ENCODE measurements around the gene SFXN5.

The SFXN5 gene

DNA sequence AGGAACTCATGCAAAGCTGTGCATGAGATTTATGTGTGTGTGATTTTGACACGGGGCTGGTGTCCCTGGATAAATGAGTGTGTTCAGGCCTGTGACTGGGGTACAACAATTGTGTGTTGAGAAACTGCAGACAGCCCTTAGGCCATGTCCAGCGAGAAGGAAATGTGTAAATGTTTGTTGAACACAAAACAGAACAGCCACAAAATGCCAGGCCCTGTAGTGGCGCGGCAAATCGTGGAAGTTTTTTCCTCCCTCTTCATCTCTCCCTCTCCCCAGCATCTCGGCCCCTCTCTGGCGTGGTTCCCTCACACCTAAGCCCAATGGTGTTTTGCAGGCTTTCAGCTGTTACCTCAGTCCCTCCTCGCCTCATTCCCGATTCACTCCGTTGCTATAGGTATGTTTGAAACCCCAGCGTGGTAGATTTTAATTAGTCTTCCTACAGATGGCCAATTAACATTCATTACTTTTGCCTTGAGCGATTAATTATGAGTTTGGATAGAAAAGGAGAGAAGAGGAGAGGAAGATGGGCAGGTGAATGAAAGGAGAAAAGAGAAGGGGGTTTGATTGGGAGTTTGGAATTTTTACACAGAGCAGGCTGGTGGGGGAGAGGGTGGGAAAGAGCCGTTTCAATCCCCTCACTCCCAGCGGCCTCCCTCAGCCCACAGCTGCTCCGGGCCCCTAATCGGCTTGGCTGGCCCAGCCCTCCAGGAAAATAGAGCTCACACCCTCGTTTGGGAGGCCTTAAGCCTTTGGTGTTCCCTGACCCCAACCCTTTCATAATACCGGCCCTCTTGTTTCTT lies 173.5 kb downstream of the SFXN5 start:
- no peak for DNase-seq (ENCODE audit: low spot score)

DNA sequence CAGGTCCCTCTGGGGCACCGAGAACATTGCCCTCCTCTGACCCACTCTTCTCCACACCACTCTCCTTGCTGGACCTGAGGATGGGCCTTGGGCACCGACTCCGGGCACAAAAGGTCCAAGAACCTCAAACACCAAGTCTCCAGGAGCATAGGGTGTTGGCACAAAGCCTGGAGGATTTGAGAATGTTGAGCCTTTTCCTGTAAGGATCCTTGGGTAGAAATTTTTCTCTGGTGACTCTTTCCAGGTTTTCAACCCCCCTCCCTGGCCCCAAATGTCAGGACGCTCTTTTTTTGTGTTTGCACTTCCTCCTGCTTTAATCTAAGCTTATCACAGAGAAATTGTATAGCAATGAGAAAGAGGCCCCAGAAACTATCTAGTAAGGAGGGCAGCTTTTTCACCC lies 175.1 kb downstream of the SFXN5 start:
- DNase-seq (ENCODE audit: low spot score) = no peak

DNA sequence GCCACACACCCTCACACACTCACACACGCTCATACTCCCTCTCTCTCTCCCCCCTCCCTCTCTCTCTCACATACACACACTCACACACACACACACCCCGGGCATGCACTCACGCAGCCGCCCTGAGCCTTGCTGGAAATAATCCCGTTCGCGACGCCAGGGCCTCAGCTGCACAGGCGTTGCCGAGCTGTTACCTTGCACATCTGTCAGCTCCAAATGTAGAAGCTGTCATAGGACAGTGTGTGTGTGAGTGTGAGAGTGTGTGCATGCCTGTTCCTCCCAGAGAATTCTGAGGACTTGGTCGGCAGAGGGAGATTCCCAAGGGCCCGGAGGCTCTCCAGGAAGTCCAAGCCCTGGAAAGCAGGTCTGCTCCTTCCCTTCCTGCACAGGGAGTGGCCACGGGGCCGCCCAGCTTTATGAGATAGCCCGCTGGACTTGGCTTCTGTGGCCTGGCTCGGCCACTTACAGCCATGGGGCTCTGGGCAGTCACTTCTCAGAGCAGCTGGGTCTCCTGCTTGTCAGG lies 175.7 kb downstream of the SFXN5 start:
- peak; percentile 43 for DNase-seq (ENCODE audit: low spot score)

DNA sequence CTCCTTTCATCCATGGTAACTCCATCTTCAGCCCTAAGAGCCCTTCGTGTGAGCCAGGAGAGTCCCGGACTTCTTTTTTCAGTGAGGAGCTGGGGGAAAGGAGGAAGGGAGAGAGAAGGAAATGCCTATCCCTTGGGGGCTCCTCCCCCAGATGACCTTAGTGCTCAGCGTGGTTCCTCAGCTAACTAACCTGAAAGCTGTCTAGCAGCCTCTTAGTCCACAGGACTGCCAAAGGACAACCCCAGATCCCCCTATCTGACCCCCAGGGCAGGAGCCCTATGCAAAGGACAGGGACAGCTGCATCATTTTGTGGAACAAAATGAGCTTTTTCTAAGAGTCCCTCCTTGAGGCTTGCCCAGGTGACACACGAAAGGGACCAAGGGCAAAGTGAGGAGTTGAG lies 176.4 kb downstream of the SFXN5 start:
- DNase-seq (ENCODE audit: low spot score) = no peak

DNA sequence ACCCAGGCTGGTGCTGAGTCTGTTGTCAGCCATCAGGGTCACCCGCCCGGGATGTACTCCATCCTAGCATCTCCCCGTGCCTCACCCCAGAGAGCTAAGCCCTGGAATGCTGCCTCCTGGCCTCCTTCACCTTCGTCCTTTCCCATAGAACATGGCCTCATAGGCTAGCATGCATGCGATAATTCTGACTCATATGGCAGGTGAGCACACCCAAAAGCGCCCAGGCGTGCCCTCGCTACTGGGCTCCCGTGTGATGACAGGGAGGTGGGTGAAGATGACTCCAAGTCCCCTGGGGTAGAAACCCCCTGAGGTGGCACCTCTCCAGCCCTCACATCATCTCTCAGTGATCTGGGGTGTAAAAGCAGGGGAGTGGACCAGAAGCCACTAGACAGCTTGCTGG lies 177.0 kb downstream of the SFXN5 start:
- no peak for DNase-seq (ENCODE audit: low spot score)

DNA sequence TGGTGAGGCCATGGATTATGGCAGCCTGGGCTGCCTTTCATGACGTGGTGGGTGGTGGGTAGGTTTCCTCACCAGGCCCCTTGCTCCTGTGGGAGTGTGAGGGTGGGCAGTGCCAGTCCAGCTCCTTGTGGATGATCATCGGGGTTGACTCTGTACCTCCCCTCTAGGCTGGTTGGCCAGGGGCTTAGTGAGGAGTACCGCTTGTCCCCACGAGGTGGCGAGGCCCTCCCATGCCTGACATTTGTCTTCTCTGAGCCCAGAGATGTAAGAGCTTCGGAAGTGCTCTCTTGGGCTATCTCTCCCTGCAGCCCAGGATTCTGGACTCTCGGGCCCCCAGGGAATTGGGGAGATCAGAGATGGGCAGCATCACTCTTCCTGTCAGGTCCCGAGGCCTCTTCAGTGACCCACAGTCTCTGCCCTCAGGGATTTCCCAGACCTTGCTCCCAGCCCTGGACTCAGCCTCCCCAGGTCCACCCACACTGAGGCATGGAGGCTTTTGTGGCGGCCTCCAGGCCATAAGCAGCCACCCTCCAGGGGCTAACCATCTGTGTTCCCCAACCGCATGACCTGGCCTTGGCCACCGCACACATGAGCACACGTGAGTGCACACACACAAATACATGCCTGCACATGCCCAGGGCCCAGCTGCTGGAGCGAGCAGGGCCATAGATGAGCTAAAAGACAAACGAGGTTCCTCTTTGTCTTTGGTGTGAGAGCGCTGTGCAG lies 177.8 kb downstream of the SFXN5 start:
- DNase-seq (ENCODE audit: low spot score) = peak; percentile 79

DNA sequence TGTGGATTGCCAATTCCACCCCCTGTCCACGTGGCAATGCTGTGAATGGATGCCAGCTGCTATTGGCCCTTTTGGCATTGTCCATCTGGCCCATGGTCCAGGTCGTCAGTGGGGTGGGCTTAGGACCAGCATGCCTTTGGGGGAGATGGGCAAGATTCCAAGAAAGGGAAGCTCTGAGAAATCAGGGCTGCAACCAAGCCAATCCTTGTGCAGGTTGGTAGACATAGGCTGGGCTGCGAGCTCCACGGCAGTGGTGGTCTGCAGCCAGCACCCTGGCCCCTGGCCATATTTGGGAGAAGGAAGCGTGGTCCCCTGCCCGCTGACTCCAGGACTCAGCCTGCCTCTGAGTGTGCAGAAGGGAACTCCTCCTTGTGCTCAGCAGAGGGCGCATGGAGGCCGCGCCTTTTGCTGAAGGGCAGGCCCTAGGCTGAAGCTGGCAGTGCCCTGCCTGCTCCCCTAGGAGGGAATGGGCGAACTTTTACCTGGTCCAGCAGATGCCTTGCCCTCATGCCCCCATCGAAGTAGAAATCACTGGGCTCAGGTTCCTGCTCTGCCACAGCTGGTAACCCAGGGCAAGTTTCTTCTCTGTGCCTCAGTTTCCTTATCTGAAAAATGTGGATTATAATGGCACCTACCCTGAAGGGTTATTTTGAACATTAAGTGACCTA lies 178.9 kb downstream of the SFXN5 start:
- peak; percentile 93 for DNase-seq (ENCODE audit: low spot score)

Data from GM03348 (cell line).